Transverse colon (tissue), 4 donors: ENCODE results near the gene DHRS13.

Experiments used
- CTCF ChIP-seq, 5 experiments: fragments of 200-600 bp in 3 of 5; fragments of 450-650 bp in 2 of 5; sonication (generic) in 3 of 5; IDR thresholded peaks; 1 replicate in 2 of 5; 2 replicates in 3 of 5; pipeline ENCODE4 v1.5.1; 2016 to 2017; ENCODE audit warnings: antibody characterized with exemption in 5 of 5, inconsistent platforms in 3 of 5, mild to moderate bottlenecking in 2 of 5, moderate library complexity in 1 of 5
- EP300 ChIP-seq: sonication (generic); formaldehyde crosslinking; IDR thresholded peaks from one replicate; pipeline ENCODE4 v1.6.1; 2017; ENCODE audit warnings: antibody characterized with exemption, low read depth
- POLR2A ChIP-seq: fragments of 450-650 bp; IDR thresholded peaks from one replicate; pipeline ENCODE4 v1.6.1; 2016; ENCODE audit warnings: antibody characterized with exemption, mild to moderate bottlenecking, moderate library complexity
- POLR2AphosphoS5 ChIP-seq, 3 donors: sonication (generic); formaldehyde crosslinking; IDR thresholded peaks; one replicate each; pipeline ENCODE4 v1.6.1; 2016; ENCODE audit warnings: antibody characterized with exemption in 3 of 3

- TF ChIP-seq POLR2AphosphoS5 (IDR thresholded peaks at IDR 0.05), result no peak
- no peak for TF ChIP-seq CTCF (IDR thresholded peaks at IDR 0.05)
- no peak for TF ChIP-seq EP300
- TF ChIP-seq POLR2A, result no peak
Measured at GRCh38 chr17:28946239-28946638, 43.4 kb upstream of the DHRS13 start.
